Brain pericyte (primary cell): ENCODE measurements around the gene BBS9.

ENCODE experiments used
- DNase-seq: peaks from one replicate; pipeline ENCODE4 v3.0.0-alpha.2; 2012; ENCODE audit warnings: low read depth, low spot score

The BBS9 gene

GRCh38 chr7:33127085-33127484 is 2.3 kb upstream of the BBS9 start:
- DNase-seq, result no peak

GRCh38 chr7:33128631-33128989 is 754 bp upstream of the BBS9 start:
- DNase-seq, result no peak

- no peak for DNase-seq
Measured at GRCh38 chr7:33129806-33130153, 416 bp downstream of the BBS9 start.

GRCh38 chr7:33130184-33130583 is 820 bp downstream of the BBS9 start:
- DNase-seq, result no peak

- no peak for DNase-seq
Measured at GRCh38 chr7:33137103-33137502, 7.7 kb downstream of the BBS9 start.

GRCh38 chr7:33142585-33142984 is 13.2 kb downstream of the BBS9 start:
- DNase-seq, result no peak

- DNase-seq, result no peak
Measured at GRCh38 chr7:33143996-33144718, 14.8 kb downstream of the BBS9 start.

GRCh38 chr7:33145156-33145555 is 15.8 kb downstream of the BBS9 start:
- DNase-seq, result no peak

- DNase-seq, result no peak
Measured at GRCh38 chr7:33152087-33152486, 22.7 kb downstream of the BBS9 start.

- DNase-seq, result no peak
Measured at GRCh38 chr7:33155811-33156210, 26.4 kb downstream of the BBS9 start.

- DNase-seq, result no peak
Measured at GRCh38 chr7:33156441-33156840, 27.1 kb downstream of the BBS9 start.

GRCh38 chr7:33157311-33157710 is 27.9 kb downstream of the BBS9 start:
- no peak for DNase-seq

- no peak for DNase-seq
Measured at GRCh38 chr7:33157781-33158180, 28.4 kb downstream of the BBS9 start.

- DNase-seq, result no peak
Measured at GRCh38 chr7:33177876-33178275, 48.5 kb downstream of the BBS9 start.

GRCh38 chr7:33179519-33179918 is 50.2 kb downstream of the BBS9 start:
- DNase-seq, result no peak

GRCh38 chr7:33183504-33183903 is 54.1 kb downstream of the BBS9 start:
- DNase-seq, result no peak

GRCh38 chr7:33184828-33185227 is 55.5 kb downstream of the BBS9 start:
- no peak for DNase-seq

- no peak for DNase-seq
Measured at GRCh38 chr7:33185786-33186185, 56.4 kb downstream of the BBS9 start.

GRCh38 chr7:33186192-33186591 is 56.8 kb downstream of the BBS9 start:
- DNase-seq, result no peak

GRCh38 chr7:33190688-33191304 is 61.4 kb downstream of the BBS9 start:
- DNase-seq, result no peak

GRCh38 chr7:33191340-33191739 is 62.0 kb downstream of the BBS9 start:
- DNase-seq, result no peak

GRCh38 chr7:33192695-33193291 is 63.4 kb downstream of the BBS9 start:
- no peak for DNase-seq

GRCh38 chr7:33193308-33193864 is 64.0 kb downstream of the BBS9 start:
- DNase-seq, result no peak
